Fibroblast of lung (primary cell): ENCODE measurements around the gene WDR5B.
"Not testable (repeated sequence)": the region's sequence is repeated elsewhere in the genome, so short reads cannot be mapped to it uniquely, and the experiment has no call there.

Source experiments
- EZH2 ChIP-seq: IDR thresholded peaks from 2 replicates; pipeline ENCODE4 v1.5.1; 2012; ENCODE audit warnings: low read length, control low read depth, mild to moderate bottlenecking; ENCODE audit errors: missing control alignments
- TF ChIP-seq, protein P1 (sequence below), 2 donors: IDR thresholded peaks in 1 of 2; conservative IDR thresholded peaks in 1 of 2; 1 replicate in 1 of 2; 2 replicates in 1 of 2; pipeline ENCODE4 v1.5.1; 2011 to 2012; ENCODE audit warnings: low read length in 2 of 2, control low read depth in 1 of 2, inconsistent platforms in 1 of 2, low read depth in 1 of 2, mild to moderate bottlenecking in 1 of 2

DNA sequence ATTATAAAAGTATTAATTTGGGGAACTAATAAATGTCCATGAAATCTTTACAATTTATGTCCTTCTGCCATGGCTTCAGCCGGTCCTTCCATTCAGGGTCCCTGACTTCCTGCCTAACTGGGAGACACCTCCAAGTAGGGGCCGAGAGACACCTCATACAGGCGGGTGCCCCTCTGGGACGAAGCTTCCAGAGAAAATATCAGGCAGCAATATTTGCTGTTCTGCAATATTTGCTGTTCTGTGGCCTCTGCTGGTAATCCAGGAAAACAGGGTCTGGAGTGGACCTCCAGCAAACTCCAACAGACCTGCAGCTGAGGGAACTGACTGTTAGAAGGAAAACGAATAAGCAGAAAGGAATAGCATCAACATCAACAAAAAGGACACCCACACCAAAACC, 28.6 kb upstream of the WDR5B start:
- not testable (repeated sequence) for TF ChIP-seq EZH2
- TF ChIP-seq, protein P1, sequence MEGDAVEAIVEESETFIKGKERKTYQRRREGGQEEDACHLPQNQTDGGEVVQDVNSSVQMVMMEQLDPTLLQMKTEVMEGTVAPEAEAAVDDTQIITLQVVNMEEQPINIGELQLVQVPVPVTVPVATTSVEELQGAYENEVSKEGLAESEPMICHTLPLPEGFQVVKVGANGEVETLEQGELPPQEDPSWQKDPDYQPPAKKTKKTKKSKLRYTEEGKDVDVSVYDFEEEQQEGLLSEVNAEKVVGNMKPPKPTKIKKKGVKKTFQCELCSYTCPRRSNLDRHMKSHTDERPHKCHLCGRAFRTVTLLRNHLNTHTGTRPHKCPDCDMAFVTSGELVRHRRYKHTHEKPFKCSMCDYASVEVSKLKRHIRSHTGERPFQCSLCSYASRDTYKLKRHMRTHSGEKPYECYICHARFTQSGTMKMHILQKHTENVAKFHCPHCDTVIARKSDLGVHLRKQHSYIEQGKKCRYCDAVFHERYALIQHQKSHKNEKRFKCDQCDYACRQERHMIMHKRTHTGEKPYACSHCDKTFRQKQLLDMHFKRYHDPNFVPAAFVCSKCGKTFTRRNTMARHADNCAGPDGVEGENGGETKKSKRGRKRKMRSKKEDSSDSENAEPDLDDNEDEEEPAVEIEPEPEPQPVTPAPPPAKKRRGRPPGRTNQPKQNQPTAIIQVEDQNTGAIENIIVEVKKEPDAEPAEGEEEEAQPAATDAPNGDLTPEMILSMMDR (conservative IDR thresholded peaks at IDR 0.05 in 1 of 2, IDR thresholded peaks at IDR 0.05 in 1 of 2; ENCODE audit: low read depth in 1 of 2, low read length in 2 of 2): not testable (repeated sequence)
